AG04450 (cell line): ENCODE data around the gene RNF40. TPM values are rescaled to one million over a fixed set of nuclear protein-coding genes. Genes with fewer than 3 reads are reported as not detected.
A peak's percentile ranks its signal among the peaks of the same experiment; 100 is the strongest.

Experiments used
- CTCF ChIA-PET: fragments of 300-600, 350-600 bp; formaldehyde crosslinking; extraction: SDS; loops from one replicate; lab custom pipeline; 2022; ENCODE audit warnings: antibody characterized with exemption, inconsistent platforms; lab: Charles Lee
- POLR2A ChIA-PET: fragments of 350-600 bp; formaldehyde crosslinking; extraction: SDS; loops from one replicate; lab custom pipeline; 2021; ENCODE audit warnings: antibody characterized with exemption, inconsistent platforms; lab: Yijun Ruan, JAX
- DNase-seq: peaks from one replicate; pipeline ENCODE4 v3.0.0-alpha.2; 2011; ENCODE audit warnings: low read depth, low spot score
- H3K27ac ChIP-seq: one replicate; pipeline ENCODE4 v1.5.1; 2012; ENCODE audit warnings: low read depth, low read length, control low read depth
- H3K27me3 ChIP-seq: one replicate; pipeline ENCODE4 v1.6.0; 2012; ENCODE audit warnings: low read length; ENCODE audit not compliant: control insufficient read depth, insufficient read depth
- H3K4me3 ChIP-seq: 2 replicates; pipeline ENCODE4 v1.5.1; 2011; ENCODE audit warnings: mild to moderate bottlenecking, low read depth, low read length, control low read depth
- H3K9me3 ChIP-seq: 2 replicates; pipeline ENCODE4 v1.5.1; 2012; ENCODE audit warnings: low read length; ENCODE audit not compliant: control insufficient read depth, insufficient read depth
- CTCF ChIP-seq: IDR thresholded peaks from 2 replicates; pipeline ENCODE4 v1.5.1; 2011; ENCODE audit warnings: low read depth, low read length, control low read depth, inconsistent platforms
- polyA plus RNA-seq: library from polyadenylated mRNA; depleted of rRNA; stranded (reverse); fragments of >200 nt; gene quantifications from 2 replicates; pipeline ENCODE4 v1.2.3, GENCODE V29; 2011

Gene RNF40
- polyA plus RNA-seq, 1 experiment, result 66.8 TPM

DNA sequence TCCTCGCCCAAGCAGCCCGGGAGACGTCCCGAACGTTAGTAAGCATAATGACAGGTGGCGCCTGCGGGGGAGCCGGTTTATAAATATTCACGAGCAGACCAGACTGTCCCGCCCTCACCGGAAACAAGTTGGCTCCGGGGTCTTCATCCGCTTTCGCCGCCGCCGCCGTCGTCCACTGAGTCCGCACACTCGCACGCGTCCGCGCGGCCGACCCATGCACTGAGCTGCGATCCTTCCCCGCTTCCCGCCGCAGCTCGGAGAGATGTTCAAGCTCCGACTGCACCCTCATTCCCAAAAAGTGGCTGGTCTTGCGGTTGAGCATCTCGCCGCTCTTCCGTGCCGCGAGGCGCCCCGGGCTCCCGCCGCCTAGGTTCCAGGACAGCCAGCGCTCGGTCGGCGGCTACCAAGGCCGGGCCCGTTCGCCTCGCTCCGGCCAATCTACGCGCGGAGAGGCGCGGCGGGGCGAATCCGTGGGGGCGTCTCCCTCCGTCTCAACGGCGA, 645 bp upstream of the RNF40 start:
- H3K27ac ChIP-seq, result peak overlapping the region; percentile 68
- peak overlapping the region; percentile 94 for H3K4me3 ChIP-seq
- ChIA-PET POLR2A (interaction anchor here (0.5 kb wide), 1 partner anchor 41 kb away, joined by 3 read pairs; no protein-coding TSS in a partner anchor), CTCF (no interaction called here)
- H3K9me3 ChIP-seq, result no peaks in the 10 kb centered on the region; the same call in 1 of the 2 replicates
- TF ChIP-seq CTCF, result no peak
- no peaks in the 10 kb centered on the region for H3K27me3 ChIP-seq
- no peak for DNase-seq

GRCh38 chr16:30762991-30763725, 1.0 kb downstream of the RNF40 start:
- Histone ChIP-seq H3K27ac (no peak overlapping the region), H3K4me3 (peak overlapping the region; percentile 94), H3K9me3 (no peaks in the 10 kb centered on the region; the same call in 1 of the 2 replicates), H3K27me3 (no peaks in the 10 kb centered on the region)
- DNase-seq, result no peak
- POLR2A ChIA-PET, result interaction anchor here (0.6 to 0.9 kb wide), 3 partner anchors 11 to 722 kb away, joined by 3 to 4 read pairs (median 3); partner anchors contain the start of gene ZNF629
- no peak for TF ChIP-seq CTCF
- CTCF ChIA-PET, result interaction anchor here (0.6 to 1.0 kb wide), 2 partner anchors 51 to 138 kb away, joined by 3 to 5 read pairs; no protein-coding TSS in a partner anchor

- H3K4me3 ChIP-seq, result no peak overlapping the region
- no peak for TF ChIP-seq CTCF
- POLR2A ChIA-PET, result interaction anchor here (0.9 kb wide), 1 partner anchor 10 kb away, joined by 3 read pairs; no protein-coding TSS in a partner anchor
- no peaks in the 10 kb centered on the region; the same call in 1 of the 2 replicates for H3K9me3 ChIP-seq
- DNase-seq, result no peak
- no peaks in the 10 kb centered on the region for H3K27me3 ChIP-seq
- H3K27ac ChIP-seq, result no peak overlapping the region
- CTCF ChIA-PET, result no interaction called here
These were observed 2.0 kb downstream of the RNF40 start for GRCh38 chr16:30764086-30764485.

GRCh38 chr16:30764816-30765465, 2.8 kb downstream of the RNF40 start:
- CTCF ChIA-PET, result no interaction called here
- no peaks in the 10 kb centered on the region for H3K27me3 ChIP-seq

More at GRCh38 chr16:30764816-30765465, 2.8 kb downstream of the RNF40 start:
- H3K9me3 ChIP-seq, result no peaks in the 10 kb centered on the region; the same call in 1 of the 2 replicates
- TF ChIP-seq CTCF, result no peak
- no peak overlapping the region for H3K27ac ChIP-seq
- H3K4me3 ChIP-seq, result no peak overlapping the region
- no peak for DNase-seq
- POLR2A ChIA-PET, result no interaction called here
